Measurements from ENCODE around the gene OTUB1. TPM values are rescaled to one million over a fixed set of nuclear protein-coding genes. Genes with fewer than 3 reads are reported as not detected.

OTUB1 gene
- total and polyA plus RNA-seq, 9 of the 15 experiments (the other 6 are each of a cell fraction or from before 2014, with no cell fraction given), result 29.5 to 134 (median 66.1) TPM

- TF ChIP-seq NR2C1 (IDR thresholded peaks at IDR 0.05) (0 out of 2 replicates have a peak, but pooled peaks have one; percentile 29), NR2C1 (tag; IDR thresholded peaks at IDR 0.05) (no peak; the same call in 1 of the 2 replicates), CLOCK (CRISPR knock-in tag; IDR thresholded peaks at IDR 0.05; ENCODE audit: borderline replicate concordance) (no peak), C11orf30 (IDR thresholded peaks at IDR 0.05; ENCODE audit: low read depth) (no peak), TAF15 (IDR thresholded peaks at IDR 0.05; ENCODE audit: low read depth, low read length) (no peak), CSDE1 (IDR thresholded peaks at IDR 0.05) (no peak), STAT5B (CRISPR knock-in tag; IDR thresholded peaks at IDR 0.05) (no peak), TRIM28 (IDR thresholded peaks at IDR 0.05) (no peak), COPS2 (conservative IDR thresholded peaks at IDR 0.05) (no peak), FOXA3 (CRISPR knock-in tag; conservative IDR thresholded peaks at IDR 0.05 in 1 of 2, IDR thresholded peaks at IDR 0.05 in 1 of 2) (no peak), ZNF224 (CRISPR knock-in tag; IDR thresholded peaks at IDR 0.05) (no peak), ZNF175 (CRISPR knock-in tag; IDR thresholded peaks at IDR 0.05; ENCODE audit: low read depth) (0 out of 2 replicates have a peak, but pooled peaks have one; percentile 11), ESRRB (CRISPR knock-in tag; IDR thresholded peaks at IDR 0.05; ENCODE audit: borderline replicate concordance) (no peak), ETV1 (tag; conservative IDR thresholded peaks at IDR 0.05; ENCODE audit: low read depth) (peak; percentile 79), PHTF2 (CRISPR knock-in tag; IDR thresholded peaks at IDR 0.05) (no peak), SOX6 (IDR thresholded peaks at IDR 0.05) (peak; percentile 89), ZNF740 (CRISPR knock-in tag; IDR thresholded peaks at IDR 0.05) (no peak), ZNF740 (tag; IDR thresholded peaks at IDR 0.05) (no peak), IFI16 (CRISPR knock-in tag; IDR thresholded peaks at IDR 0.05) (no peak), HNRNPK (IDR thresholded peaks at IDR 0.05; ENCODE audit: low read depth, low read length, poor library complexity, severe bottlenecking) (no peak), POU5F1 (IDR thresholded peaks at IDR 0.05; ENCODE audit: borderline replicate concordance, low read depth, low read length, partially characterized antibody) (no peak), SMAD4 (CRISPR knock-in tag; conservative IDR thresholded peaks at IDR 0.05) (peak; percentile 88), KDM1A (IDR thresholded peaks at IDR 0.05) (peak; percentile 100), KLF13 (tag; IDR thresholded peaks at IDR 0.05; ENCODE audit: borderline replicate concordance, low read depth) (peak; percentile 37; the same call in 1 of the 2 replicates), FOXO4 (CRISPR knock-in tag; IDR thresholded peaks at IDR 0.05) (no peak), SNRNP70 (optimal IDR thresholded peaks at IDR 0.05; ENCODE audit: low read depth, low read length) (no peak)
Measured at GRCh38 chr11:64007629-64008282, 21.5 kb downstream of the OTUB1 start (continued).

Measured in K562 (cell line).